B cell (primary cell): ENCODE results near the gene MATR3.

Experiments
- EZH2 ChIP-seq: IDR thresholded peaks from 2 replicates; pipeline ENCODE4 v1.6.1; 2012; ENCODE audit warnings: borderline replicate concordance, low read depth, mild to moderate bottlenecking, moderate library complexity, low read length; ENCODE audit not compliant: insufficient read depth, poor library complexity, severe bottlenecking
- TF ChIP-seq, protein P1 (sequence below): fragments of 200-600 bp; IDR thresholded peaks from one replicate; pipeline ENCODE4 v1.8.0; 2022; ENCODE audit warnings: antibody characterized with exemption, mild to moderate bottlenecking

DNA sequence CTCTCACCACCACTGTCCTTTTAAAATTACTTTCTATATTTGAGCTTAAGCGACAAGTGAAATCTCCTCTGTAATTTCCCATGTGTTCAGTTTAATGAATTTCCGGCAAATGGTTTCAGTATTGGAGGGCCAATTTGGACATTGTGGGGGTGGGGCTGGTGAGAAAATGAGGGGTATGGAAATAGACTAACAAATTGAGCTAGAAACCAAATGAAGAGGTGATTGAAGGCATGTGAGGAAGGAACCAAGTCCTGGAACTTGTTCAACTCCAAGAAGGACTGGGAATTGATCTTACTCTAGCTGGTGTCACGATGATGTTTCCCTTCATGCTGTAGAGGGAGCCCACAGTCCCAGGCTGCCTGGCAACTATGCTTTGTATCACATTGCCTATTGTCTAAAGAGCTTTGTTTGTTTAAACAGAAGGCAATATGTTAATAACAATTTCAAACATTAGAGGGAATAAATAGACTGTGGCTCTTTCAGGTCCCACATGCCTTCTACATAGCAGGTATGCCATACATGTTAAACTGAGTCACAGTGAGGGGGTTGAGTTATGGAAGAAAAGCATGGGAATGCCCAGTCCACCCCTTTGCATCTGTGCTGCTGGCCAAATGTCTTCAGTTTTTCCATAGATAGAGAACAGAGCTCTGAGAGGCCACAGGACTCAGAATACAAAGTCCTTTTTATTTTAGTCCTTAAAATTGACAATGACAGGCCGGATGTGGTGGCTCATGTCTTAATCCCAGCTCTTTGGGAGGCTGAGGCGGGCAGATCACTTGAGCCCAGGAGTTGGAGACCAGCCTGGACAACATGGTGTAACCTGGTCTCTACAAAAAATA, 25.0 kb upstream of the MATR3 start:
- TF ChIP-seq, protein P1, sequence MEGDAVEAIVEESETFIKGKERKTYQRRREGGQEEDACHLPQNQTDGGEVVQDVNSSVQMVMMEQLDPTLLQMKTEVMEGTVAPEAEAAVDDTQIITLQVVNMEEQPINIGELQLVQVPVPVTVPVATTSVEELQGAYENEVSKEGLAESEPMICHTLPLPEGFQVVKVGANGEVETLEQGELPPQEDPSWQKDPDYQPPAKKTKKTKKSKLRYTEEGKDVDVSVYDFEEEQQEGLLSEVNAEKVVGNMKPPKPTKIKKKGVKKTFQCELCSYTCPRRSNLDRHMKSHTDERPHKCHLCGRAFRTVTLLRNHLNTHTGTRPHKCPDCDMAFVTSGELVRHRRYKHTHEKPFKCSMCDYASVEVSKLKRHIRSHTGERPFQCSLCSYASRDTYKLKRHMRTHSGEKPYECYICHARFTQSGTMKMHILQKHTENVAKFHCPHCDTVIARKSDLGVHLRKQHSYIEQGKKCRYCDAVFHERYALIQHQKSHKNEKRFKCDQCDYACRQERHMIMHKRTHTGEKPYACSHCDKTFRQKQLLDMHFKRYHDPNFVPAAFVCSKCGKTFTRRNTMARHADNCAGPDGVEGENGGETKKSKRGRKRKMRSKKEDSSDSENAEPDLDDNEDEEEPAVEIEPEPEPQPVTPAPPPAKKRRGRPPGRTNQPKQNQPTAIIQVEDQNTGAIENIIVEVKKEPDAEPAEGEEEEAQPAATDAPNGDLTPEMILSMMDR = no peak
- no peak for TF ChIP-seq EZH2
